Activated CD8-positive, alpha-beta memory T cell treated with anti-CD3 and anti-CD28 coated beads, Interleukin-2, amount 50 U/mL, for 1 hour (primary cell): ENCODE data around the gene TGM1.

Experiments
- DNase-seq: peaks from one replicate; pipeline ENCODE4 v3.0.0-alpha.2; 2020; ENCODE audit errors: extremely low read depth

Gene TGM1

DNA sequence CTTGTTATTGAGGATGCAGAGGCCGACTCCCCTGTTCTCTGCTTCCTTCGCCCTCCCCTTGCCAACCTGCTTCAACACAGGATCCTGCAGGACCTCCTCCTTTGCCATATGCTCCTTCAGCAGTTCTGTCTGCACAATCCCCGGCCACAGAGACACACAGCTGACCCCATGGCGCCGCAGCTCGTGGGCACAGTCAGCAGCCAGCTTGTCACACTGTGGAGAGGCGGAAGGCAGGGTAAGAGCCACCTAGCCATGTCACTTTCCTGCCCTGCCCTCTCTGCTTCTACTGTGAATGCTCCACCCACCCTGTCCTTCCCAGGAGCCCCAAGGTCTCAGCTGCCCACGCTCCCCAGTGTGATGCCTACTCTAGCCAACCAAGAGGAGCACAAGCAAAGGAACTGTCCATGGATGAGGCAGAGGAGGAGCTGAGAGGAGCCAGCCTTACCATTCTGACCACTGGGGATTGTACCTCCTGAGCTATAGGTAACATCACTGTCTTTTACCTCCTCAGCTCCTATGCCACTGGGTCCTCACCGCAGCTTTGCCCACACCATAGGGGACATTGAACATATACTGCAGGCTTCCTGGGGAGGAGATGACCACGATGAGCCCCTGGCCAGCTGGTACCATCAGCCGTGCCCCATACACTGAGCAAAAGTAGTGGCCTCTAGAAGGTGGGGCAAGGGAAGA is 29.3 kb upstream of the TGM1 start:
- DNase-seq: no peak

DNA sequence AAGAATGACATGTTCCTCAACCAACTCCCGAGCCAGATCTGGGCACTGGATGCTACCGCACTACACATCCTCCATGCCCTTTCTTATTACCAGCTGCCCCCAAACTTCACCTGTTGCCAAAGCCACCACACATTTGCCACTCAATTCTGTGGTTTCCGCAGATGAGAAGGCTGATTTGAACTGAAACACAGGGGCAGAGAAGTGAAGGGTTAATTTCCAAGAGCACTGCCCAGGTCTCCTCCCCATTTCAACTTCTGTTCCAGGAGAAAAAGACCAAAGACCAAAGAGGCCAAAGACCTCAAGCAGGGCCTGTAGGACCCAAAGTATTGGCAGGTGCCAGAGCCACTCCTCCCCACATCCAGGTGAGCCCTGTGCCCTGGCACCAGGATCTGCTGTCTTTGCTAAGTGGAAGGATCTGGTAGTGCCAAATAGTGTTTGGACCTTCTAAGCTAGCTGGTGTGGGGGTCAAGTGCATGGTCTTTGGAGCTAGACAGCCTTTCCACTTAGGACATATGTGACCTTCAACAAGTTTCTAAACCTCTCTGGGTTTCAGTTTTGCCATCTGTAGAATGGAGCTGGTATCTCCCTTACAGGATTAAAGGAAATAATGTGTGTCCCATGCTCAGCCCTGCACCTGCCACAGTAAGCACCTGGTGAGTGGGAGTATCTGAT is 28.6 kb upstream of the TGM1 start:
- no peak for DNase-seq

DNA sequence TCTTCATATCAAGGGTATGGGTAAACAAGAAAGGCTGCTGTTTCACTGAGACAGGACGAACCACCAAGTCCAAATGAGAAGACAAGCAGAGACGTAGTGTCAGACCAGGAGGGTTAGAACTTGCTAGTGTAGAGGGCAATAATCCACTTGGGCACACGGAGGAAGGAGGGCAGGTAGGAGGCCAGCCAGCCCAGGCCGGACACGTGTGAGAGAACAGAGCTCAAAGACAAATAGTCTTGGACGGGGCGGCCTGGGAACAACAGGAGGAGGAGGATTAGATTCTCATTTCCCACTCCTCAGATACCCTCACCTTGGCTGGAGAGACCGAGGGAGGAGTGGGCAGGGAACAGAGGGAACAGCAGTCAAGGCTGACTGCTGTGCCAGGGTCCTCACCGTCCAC is 27.8 kb upstream of the TGM1 start:
- no peak for DNase-seq

DNA sequence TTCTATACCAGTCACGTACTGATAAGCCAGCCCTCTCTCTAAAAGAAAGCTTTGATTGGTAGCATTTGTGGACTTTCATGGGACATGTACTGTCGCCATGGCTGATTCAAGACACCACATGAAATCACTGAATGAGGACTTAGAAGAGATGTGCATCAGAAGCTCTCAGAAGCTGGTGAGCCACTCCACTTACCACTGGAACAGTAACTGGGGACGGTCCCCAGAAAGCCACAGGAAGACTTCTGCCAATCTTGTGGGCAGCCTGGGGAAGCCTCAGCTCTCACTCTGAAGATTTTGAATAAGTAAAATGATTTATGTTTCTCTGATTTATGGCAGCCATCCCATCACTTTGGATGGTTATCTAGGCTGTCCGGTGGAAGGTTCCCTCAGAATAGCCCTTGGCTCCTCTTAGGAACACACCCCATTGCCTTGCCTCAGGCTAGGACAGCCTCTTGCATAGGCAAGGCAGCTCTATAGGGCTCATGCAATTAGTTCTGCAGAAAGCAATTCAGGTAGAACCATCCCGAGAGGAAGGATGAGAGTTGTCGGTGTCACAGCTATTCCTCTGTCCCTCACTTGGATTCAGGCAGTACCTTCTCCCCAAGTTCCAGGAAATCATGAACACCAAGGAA is 26.8 kb upstream of the TGM1 start:
- no peak for DNase-seq

DNA sequence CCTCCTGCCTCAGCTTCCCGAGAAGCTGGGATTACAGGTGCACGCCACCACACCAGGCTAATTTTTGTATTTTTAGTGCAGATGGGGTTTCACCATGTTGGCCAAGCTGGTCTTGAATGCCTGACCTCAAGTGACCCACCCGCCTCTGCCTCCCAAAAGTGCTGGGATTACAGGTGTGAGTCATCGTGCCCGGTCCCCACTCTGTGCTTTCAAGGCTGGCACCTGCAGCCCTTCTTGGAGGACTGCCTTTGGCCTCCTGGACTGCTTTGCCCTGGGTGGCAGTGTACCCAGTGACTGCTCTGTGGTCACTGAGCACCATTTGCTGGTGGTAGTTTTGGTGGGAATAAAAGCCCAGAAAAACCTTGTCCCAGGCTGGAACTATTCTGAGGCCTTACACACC is 24.0 kb upstream of the TGM1 start:
- DNase-seq: no peak

DNA sequence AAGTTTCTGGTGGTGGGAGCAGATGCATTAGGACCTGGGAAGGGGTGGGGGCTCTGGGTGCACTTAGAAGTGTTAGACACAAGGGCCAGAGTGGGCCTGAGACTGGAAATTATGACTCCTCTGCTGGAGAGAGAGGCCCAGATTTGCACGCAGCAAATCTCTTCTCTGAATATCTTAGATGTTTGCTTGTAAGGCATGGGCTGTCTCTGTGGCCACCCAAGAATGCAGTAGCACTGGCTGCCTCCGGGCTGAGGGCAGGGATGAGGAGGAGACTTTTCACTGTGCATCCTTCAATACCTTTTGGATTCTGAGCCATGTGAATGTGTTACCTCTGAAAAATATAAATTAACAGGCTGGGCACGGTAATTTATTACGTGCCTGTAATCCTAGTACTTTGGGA is 22.4 kb upstream of the TGM1 start:
- DNase-seq: no peak

DNA sequence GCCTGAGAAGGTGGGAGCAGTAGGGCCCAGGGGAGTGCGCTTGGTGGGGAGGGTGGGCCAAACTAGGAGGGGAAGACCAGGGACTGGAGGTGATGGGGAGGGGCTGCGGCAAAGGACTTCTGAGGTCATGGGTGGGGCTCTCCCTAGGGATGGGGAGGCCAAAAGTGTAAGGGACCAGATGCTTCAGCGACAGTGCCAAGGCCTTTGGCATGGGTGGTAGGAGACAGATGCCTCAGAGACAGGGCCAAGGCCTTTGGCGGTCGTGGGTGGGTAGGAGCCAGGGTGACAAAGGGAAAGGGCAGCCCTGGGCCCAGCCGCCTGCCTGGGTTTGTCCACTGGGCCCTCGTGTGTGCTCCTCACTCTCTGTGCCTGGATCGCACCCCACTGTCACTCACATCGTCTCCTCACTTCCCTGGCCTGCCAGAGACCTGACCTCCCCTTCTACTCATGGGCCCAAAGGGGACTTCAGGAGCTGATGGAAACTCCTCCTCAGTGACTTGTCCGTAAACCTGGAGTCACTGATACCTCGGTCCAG is 21.6 kb upstream of the TGM1 start:
- DNase-seq: no peak

DNA sequence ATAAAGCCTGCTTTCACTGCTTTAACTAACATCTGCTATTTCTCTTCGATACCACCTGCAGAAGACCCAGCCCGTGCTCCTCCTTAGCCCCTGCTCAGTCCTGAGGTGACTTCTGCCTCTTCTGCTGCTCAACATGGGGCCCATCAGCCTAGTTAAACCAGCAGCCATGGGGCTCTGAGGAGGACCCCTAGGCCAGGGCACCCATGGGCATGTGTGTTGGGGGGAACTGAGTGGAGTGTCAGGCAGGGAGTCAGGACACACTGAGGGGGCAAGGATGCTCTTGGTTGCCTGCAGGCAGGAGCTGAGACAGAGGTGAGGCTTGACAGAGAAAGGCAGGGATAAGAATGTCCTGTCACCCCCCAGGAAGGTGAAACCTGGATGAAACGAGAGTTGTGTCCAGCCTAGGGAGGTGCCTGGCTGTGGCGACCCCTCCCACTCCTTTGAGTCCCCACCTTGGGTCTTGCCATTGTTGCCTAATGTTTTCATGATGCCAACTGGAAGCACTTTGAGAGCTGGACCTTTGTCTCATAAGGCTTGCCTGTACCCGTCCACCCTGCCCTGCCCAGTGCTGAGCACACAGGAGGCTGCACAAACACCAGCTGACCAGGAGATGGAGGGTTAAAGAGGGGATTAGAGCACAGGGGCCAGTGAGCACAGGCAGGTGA is 21.0 kb upstream of the TGM1 start:
- DNase-seq: no peak

DNA sequence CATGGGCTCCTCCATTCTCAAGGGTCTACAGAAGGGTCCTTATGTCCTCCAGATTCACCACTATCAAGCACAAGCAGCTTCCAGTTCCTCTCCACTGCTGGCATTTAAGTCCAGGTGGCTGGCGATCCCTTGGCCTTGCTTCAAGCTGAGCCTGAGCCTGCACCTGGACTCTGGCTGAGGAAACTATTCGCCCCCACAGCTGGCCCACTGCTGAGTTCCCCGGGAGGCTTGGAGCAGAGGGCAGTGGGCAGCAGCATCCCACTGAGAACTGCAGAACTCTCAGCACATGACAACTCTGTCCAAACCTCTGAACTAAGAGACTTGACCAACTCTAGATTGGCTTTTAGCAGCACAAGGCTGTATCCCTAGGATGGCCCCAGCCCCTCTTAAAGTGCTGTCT is 19.8 kb upstream of the TGM1 start:
- DNase-seq: no peak

DNA sequence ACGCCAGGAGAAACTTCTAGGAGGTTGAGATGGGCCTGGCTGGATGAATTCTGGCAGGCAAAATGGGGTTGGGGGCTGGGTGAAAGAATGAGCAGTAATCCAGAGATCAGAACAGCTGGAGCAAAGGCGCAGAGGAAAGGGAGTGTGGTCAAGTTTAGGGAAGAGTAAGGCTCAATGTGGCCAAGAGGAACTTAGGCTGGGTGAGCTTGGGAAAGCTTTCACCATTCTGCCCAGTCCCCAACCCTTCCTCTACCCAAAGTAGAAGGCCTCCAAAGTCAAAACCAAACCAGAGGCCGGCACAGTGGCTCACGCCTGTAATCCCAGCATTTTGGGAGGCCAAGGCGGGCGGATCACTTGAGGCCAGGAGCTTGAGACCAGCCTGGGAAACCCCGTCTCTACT is 18.7 kb upstream of the TGM1 start:
- no peak for DNase-seq

DNA sequence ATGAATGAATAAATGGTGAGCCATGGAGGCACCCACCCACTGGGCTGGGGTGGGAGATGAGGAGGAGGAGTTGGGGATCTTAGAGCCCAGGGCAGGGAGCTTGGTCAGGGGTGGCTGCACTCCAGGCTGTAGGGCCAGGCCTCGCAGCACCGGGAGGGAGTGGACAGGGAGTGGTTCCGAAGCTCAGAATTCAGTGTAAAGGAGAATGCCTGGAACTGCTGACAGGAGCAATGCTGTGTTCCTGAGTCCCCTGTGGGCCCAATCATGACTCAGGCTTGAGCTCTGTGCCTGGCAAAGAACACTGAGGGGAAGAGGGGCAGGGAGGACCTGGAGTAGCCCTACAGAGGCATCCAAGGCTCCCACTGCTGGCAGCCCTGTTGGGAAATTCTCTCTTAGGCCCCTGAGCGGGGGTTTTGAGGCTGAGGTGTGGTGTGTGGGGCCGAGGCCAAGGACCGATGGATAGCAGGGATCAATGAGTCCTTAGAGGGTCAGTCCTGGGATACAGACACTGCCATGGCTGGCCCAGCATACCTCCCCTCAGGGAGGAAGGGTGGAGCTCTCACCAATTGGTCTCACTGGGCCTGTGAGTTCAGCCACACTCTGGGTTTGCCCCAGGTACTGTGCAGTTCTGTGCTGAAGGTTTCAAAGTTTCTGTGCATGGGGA is 18.0 kb upstream of the TGM1 start:
- DNase-seq: no peak

DNA sequence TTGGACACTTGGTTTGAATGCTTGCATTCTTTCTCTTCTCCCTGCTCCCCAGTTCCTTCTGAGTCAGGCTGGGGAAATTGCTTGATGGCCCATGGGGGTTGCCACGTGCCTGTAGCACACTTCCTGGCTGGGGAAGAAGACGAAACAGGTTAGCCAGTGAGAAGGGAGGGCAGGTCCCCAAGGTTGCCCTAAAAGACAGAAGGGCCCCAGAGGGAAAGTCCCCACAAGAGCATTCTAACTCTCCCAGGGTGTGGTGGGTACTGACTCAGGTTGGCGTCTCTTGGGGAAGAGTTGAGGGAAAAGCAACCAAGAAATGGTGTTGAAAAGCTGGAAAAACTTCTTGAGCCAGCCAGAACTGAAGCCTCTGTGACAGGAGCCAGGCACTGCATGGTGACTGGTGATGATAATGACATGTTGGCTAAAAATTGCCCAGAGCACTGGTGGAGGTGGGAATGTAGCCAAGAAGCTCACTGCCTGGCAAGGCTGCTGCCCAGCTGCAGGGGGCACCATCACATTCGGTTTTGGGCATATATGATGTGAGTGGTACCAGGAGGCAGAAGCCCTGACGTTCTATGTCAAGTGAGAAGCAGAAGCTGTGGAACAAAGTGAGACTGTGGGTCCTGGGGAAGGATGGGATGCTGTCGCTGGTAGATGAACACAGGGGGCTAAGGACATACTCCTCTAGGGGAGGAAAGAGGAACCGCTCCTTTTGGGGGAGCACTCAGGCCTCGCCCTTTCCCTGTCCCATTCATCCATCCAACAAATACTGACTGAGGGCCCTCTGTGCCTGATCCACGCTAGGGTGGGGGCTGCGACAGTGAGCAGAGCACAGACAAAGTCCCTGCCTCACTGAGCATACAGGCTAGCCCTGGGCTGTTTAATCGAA is 16.6 kb upstream of the TGM1 start:
- DNase-seq: no peak

DNA sequence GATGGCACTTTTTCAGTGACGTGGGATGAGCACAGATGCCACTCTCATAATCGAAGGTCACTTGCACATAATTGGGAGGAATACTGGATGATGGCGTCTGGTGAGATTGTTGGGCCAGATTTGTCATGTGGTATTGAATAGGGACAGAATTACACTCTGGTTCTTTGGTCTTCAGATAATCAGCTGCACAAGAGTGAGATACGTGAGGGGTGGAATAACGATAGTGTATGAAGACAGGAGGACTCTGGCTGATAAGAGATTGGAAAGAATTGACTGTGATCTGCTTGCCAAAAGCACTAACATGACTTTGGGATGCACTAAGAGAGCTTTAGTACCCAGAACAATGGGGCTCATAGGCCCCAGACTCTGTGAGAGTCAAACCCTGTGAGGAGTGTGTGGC is 15.4 kb upstream of the TGM1 start:
- DNase-seq: no peak

DNA sequence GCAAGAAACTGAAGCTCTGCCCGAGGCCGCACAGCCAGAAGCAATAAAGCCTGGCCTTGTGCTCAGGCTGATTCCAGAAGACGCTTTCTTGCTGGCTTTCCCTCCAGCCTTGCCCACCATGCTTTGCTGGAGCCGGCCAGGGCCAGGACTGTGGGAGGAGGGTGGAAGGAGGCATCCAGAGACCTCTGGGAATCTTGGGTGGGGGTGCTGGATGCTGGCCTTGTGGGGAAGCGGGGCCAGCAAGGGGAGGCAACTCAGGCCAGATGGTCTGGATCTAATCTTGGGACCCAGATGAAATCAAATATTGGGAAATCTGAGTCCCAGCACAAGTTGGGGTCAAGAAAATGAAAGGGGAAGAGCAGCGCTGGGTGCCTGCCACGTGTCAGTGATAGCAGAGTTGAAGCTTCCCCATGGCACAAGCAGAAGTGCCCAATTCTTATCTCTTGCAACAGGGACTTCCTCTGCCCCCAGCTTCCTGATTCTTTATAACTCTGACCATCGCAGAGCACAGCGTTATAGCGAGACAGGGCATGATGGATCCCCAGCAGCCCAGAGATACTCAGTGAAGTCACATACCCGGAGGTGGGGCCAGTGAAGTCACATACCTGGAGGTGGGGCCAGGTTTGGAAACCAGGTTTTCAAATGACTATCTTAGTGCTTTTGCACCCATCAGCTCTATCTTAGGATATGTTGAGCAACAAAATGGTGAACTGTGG is 14.8 kb upstream of the TGM1 start:
- no peak for DNase-seq

DNA sequence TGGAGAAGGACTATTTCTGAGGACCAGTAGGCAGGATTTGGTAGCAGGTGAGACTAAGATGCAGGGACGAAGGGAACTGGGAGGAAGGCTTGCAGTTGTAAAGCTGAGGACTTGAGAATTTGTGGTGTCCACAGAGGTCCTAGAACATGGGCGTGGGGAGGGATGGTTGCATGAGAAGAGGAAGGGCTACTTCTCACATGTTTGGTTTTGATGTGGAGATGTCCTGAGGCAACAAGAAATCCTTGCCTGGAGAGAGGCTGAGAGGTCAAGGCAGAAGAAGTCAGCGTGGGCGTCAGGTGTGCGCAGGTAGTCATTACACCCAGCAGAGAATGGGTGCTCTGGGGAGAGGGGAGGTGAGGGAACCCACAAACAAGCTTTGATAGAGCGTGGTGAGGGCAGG is 14.1 kb upstream of the TGM1 start:
- DNase-seq: no peak

DNA sequence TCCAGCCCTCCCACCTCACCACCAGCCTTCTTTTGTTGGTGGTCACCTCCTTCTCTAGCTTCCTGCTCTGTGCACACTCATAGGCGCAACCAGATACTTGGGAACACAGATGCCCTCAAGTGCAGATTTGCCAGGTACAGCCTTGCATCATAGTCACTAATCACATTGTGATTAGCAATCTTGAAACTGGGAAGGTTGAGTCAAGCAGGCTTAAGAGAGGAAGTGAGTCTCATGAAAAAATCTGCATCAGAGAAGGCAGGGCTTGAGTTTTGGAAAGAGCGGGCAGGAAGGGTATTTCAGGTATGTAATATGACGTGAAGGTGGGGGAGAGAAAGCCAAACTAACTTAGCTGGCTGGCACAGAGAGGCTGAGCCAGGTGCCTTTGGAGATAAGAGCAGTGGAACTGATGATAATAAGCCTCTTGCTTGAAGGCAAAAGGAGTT is 11.1 kb upstream of the TGM1 start:
- DNase-seq: no peak

DNA sequence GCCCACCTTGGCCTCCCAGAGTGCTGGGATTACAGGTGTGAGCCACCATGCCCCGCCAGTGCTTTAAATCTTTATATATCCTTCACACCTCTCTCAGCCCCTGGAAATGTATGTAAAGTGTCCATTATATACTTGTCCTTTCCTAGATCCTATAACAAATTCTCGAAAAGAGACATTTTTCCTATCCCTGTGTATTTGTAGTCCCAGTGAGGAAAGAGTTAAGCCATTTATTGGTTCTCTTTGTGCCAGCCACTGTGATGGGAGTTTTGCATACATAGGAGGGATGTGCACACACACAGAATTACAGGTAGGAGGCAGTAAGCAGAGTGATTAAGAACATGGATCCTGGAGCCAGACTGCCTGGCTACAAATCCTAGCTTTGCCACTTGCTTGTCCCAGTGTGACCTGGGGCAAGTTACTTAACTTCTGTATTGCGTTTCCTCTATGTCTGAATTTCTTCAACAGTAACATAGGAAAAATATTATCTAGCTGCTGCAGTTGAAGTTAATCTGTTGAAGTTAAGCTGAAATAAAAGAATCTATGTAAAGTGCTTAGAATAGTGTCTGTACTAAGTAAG is 10.5 kb upstream of the TGM1 start:
- no peak for DNase-seq

DNA sequence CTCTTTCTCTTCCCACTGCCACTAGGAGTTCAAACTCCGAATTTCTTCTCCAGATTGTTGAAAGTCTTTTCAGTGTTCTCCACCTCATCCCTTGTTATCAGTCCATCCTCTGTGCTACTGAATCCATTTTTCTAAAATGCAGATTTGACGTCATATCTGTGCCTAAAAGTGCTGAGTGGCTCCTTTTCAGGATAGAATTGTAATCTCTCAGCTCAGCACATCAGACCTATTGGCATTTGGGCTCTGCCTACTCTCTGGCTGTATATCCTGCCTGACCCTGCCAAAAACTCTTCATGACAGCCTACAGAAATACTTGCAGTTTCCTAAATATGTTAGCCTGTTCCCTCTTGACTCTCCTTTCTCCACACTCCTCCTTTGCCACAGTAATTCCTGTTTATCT is 9.5 kb upstream of the TGM1 start:
- no peak for DNase-seq

DNA sequence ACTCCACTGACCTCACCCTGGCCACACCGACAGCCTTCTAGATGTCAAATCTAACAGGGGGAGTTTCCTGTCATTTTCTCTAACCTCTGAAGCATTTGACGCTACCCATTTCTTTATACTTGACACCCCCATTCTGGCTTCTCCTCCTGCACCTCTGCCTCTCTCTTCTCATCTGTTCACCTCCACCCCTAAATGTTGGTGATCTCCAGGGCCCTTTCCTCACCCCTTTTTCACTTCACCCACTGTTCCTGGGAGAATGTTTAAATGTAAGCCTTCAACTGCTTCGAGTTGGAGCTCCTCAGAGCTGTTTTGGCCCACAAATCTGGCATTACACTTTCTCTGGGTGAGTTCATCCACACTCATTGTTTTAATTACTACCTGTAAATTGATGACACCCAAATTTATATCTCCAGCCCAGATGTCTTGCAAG is 8.9 kb upstream of the TGM1 start:
- no peak for DNase-seq
